Measurements from ENCODE around the gene RBP3. TPM values are rescaled to one million over a fixed set of nuclear protein-coding genes. Genes with fewer than 3 reads are reported as not detected.

The RBP3 gene
- total RNA-seq, 1 donor from 2014 or later, result not detected

DNA sequence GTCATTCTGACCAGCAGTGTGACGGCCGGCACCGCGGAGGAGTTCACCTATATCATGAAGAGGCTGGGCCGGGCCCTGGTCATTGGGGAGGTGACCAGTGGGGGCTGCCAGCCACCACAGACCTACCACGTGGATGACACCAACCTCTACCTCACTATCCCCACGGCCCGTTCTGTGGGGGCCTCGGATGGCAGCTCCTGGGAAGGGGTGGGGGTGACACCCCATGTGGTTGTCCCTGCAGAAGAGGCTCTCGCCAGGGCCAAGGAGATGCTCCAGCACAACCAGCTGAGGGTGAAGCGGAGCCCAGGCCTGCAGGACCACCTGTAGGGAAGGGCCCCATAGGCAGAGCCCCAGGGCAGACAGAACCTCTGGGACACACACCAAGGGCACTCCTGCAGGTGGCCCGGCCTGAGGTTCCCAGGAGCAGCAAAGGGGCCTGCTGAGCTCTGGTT is 9.0 kb downstream of the RBP3 start:
- no peak for DNase-seq (ENCODE audit: low read depth, low spot score)

DNA sequence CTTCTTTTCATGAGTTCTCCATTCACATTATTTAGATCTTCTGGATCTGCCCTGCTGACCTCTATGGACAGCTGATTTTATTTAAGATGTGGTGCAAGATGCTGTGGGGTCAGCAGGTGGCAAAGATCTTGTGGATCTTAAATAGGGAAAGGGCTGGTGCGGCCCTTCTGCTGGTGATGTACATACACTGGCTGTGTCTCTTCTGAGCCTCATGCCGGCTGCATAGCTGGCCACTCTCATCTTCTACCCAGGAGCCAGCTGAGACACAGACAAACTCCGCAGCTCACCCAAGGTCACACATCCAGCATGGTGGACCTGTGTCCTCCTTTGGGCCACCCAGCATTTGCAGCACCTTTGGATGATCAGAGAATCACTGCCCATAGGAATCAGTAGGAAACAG is 9.7 kb downstream of the RBP3 start:
- no peak for DNase-seq (ENCODE audit: low read depth, low spot score)

GRCh38 chr10:47358457-47358856 is 10.3 kb downstream of the RBP3 start:
- no peak for DNase-seq (ENCODE audit: low read depth, low spot score)

DNA sequence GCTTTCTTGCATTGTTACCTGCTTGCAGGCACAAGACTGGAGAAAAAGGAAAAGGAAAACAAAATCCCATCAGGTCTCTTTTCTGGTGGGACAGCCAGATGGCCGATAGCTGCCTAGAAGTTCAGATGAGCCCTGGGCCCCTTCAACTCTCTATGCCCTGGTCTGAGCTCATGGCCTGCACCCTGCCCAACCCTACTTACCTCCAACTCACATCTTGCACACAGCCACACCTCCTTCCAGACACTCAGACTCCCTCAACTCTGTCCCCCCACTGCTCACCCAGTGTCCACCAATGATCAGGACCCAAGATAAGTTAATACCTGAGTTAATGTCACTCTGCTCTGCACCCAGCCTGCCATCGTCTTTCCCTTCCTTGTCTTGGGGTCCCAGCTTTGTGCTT is 10.9 kb downstream of the RBP3 start:
- DNase-seq (ENCODE audit: low read depth, low spot score), result no peak

GRCh38 chr10:47359626-47360418 is 11.7 kb downstream of the RBP3 start:
- DNase-seq (ENCODE audit: low read depth, low spot score), result no peak

- DNase-seq (ENCODE audit: low read depth, low spot score), result no peak
These were observed 12.4 kb downstream of the RBP3 start for GRCh38 chr10:47360419-47361040.

GRCh38 chr10:47361293-47361692 is 13.1 kb downstream of the RBP3 start:
- DNase-seq (ENCODE audit: low read depth, low spot score), result no peak

DNA sequence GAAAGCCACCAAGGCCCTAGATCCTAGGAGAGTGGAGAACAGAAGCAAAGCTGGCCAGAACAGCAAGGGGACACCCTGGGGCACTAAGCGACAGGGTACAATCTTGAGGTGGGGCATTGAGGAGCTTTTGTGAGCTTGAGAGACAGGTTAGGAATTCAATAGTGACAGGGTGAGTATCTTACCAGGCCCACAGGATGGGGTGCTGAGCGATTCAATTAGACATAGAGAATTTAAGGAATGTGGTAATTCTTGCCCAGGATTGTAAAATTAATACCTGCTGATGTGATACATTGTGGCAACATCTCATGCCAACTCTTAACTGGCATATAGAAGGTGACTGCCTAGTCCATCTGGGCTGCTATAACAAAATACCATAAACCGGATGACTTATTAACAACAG is 14.0 kb downstream of the RBP3 start:
- DNase-seq (ENCODE audit: low read depth, low spot score), result no peak

DNA sequence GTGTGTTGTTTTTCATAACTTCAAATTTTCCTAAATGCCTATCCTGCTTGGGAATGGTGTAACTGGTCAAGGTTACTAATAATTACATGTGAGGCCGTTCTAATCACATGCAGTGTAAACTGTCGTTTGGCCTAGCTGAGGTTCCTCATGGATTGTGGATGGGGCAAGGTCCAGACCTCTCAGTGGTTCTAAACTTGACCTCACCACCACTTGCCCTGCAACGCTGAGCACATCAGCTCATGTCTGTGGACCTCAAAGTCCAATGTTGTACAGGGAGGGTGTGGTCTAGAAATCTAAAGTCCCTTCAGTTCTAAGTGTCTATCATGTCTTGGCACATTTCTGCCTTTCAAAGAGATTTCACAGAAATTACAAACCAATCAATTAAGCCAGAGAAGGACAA is 15.6 kb downstream of the RBP3 start:
- DNase-seq (ENCODE audit: low read depth, low spot score), result no peak

DNA sequence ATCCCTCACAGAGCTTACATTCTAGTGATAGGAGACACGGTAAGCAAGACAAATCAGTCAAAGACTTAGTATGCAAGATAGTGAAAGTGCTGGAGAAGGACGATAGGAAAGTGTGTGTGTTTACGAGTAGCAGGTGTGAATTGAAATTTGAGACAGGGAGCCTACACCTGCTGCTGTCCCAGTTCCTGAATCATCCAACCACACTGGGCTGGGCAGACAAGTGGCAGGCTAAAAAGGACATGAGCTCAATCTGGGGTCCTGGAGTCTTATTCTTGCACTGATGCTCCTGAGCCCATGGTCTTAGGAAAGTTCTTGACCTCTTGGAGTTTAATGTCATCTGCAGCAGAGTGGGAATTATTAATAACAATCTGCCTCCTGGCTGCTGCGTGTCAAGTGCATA is 16.2 kb downstream of the RBP3 start:
- DNase-seq (ENCODE audit: low read depth, low spot score), result no peak

DNA sequence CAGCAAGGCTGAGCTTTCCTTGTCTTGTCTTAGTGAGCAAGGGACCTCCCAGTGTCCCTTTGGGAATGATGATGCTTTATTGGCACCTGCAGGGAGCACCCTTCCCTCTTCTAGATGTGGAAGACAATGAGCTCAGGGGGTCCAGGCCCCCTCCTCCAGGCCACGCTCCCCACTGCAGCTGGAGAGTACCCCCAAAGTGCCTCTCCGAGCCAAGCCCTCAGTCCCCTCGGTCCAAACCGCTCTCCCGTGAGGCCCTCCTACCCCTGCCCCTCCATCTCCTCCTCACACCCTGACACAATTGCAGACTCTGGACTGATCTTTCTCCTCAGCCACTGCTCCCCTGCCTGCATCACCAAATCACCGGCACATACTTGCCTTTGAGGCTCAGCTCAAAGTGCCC is 16.7 kb downstream of the RBP3 start:
- no peak for DNase-seq (ENCODE audit: low read depth, low spot score)

GRCh38 chr10:47365431-47366180 is 17.4 kb downstream of the RBP3 start:
- DNase-seq (ENCODE audit: low read depth, low spot score), result no peak

DNA sequence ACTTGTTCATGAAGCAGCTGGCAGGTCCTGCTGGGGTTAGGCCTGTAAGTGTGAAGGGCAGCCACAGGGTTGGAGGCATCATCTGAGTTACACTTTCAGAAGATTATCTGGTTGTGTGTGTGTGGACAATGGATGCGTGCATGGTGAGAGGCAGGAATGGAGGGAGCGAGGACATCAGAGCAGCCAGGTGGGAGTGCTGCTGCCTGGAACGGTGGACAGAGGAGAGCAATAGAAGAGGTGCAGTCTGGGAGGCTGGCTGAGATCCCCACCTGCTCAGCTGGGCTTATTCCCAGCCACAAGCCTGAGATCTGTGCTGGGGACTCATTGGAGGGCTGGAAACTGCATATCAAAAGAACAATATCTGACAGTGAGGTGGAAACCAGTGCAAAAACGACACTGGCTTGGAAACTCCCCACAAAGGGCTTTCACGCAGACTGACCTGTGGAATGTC is 18.0 kb downstream of the RBP3 start:
- DNase-seq (ENCODE audit: low read depth, low spot score), result no peak

GRCh38 chr10:47366731-47367460 is 18.7 kb downstream of the RBP3 start:
- DNase-seq (ENCODE audit: low read depth, low spot score), result no peak

GRCh38 chr10:47367646-47368045 is 19.5 kb downstream of the RBP3 start:
- no peak for DNase-seq (ENCODE audit: low read depth, low spot score)

DNA sequence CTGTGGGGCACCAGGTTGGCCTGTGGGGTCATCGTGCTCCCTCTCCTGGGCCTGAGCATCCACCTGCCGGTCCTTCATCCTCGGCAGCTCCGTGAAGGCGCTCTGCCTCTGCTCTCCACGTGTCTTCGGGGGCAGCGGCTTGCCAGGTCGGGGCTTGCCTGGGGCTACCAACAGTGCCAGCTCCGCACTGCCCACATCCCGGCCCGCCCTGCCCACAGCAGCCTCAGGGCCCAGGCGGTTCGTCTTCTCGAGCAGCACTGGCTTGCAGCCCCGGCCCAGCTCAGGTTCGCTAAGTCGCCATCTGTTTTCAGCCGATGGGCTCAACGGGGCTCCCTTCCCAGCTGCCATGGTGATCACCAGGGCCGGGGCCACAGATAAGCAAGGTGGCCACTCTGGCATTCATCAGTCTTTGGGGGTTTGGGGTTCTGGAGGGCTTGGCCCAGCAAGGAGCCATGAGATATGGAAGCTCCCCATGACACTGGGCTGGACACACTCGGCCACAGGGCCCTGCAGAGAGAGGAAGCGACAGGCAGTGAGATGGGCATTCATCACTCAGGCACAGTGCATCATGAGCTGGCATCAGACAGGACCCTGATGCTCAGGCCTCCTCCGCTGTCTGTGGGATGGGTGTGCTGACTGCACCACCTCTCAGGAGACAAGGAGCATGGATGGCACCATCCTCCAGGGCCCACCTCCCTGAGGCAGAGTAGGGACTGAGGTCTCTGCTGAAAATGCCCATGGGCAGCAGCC is 20.4 kb downstream of the RBP3 start:
- DNase-seq (ENCODE audit: low read depth, low spot score), result no peak

DNA sequence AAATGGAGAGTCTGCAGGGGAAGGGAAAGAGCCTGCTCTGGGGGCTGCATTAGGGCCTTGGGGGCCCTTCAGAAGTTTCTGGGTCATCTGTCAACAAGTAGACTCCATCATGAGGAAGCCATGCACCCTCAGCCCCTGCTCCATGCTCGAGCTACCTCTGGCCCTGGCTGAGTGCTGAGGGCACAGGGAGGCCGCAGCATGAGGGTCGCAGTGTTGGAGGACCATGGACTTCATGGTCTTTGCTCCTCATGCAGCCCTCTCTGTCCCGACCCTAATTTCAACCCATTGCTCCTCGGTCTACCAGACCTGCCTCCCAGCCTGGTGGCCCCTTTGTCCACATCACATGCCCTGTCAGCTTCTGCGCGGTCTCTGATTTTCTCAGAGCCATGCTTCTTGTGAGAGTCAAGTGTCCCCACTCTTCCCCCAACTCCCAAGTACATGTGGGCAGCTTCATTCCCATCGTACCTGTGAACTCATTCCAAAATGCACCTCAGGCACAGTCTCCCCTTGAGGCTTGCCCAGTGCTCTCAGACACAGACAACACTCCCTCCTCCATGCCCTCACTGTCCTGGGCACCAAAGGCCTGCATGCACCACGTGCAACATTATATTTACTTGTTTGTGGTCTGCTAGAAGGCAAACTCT is 21.2 kb downstream of the RBP3 start:
- no peak for DNase-seq (ENCODE audit: low read depth, low spot score)

GRCh38 chr10:47370015-47370767 is 22.0 kb downstream of the RBP3 start:
- no peak for DNase-seq (ENCODE audit: low read depth, low spot score)

DNA sequence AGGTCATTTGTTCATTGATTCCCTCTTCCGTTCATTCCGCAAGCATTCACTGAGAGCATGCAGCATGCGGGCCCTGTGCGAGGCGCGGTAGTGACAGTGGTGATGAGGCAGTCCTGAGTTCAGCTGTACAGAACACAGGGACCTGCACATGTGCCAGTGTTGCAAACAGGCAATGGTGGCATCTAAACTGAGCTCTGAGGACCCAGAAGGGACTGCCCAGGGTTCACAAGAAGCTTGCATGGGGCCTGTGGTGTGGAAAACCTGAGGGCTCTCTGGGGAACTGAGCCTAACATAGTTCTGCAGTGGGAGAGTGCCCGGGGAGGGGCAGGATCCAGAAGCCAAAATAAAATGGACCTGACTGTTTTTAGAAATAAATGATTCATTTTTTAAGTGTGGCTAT is 22.7 kb downstream of the RBP3 start:
- DNase-seq (ENCODE audit: low read depth, low spot score), result no peak
